DMS79 (cell line): Measurements from ENCODE around the gene SASH3.
"Not testable (repeated sequence)": the region's sequence is repeated elsewhere in the genome, so short reads cannot be mapped to it uniquely, and the experiment has no call there.

Experiments
- DNase-seq: peaks from one replicate; lab custom pipeline; 2025; lab: John Stamatoyannopoulos, UW

SASH3 gene

DNA sequence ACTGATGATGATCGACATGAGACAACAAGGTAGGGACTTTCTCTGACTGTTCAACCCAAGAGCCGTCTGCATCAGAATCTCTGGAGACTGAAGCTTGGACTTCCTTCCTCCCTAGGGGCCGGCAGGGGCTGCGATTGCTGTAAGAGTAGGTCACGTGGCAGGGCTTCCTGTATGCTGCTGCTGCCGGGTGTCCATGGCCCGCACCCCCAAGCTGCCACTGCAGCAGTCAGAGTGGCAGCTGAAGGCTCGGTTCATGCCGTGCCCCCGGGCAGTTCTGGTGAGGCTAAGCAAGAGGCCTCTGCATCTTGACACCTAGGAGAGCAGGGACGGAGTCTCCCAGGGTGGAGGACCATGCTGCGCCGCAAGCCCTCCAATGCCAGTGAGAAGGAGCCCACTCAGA is at the start of gene SASH3:
Gene SASH3 (plus strand): TSS at position 203 of the 400 bp plus-strand sequence. CDS start 149 bp downstream, at position 352.
- no peak for DNase-seq

DNA sequence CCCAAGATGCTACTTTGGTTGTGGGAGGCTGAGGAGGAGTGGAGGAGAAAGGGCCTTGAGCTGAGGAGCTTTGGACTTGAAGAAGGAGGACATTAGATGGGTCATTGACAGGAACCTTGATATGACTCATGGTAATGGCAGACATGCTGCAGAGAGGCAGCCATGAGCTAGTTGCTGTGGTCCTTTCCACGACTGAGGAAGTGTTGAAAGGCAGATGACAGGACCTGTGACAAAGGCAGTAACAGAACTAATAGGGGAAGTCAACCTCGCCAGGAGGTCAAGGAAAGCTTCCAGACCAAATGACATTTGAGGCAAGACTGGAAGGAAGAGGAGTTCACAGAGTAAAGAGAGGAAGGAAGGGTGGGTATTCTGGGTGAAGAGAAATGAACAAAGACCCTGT is 48.5 kb upstream of the SASH3 start:
- no peak for DNase-seq

GRCh38 chrX:129732857-129733256 is 46.9 kb upstream of the SASH3 start:
- no peak for DNase-seq

GRCh38 chrX:129733335-129733734 is 46.4 kb upstream of the SASH3 start:
- no peak for DNase-seq

DNA sequence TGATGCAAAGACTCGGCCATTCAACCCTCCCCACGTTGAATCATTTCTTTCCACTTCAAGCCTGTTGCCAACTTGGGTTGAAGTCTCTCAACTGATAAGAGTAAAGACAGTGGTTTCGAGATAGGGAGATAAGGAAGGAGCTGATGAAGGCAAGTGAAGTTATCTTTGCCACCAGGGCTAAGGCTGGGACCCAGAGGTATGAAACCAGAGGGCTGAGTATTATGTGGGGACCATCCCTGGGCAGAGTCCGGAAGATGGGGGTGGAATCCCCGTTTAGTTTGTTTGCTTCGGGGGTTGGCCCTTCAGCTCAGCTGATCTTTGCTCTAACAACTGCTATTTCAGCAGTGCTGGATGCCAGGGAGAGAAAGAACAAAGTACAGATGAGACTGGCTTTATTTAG is 43.3 kb upstream of the SASH3 start:
- no peak for DNase-seq

- DNase-seq = no peak
Observed at GRCh38 chrX:129737916-129738315, 41.8 kb upstream of the SASH3 start.

DNA sequence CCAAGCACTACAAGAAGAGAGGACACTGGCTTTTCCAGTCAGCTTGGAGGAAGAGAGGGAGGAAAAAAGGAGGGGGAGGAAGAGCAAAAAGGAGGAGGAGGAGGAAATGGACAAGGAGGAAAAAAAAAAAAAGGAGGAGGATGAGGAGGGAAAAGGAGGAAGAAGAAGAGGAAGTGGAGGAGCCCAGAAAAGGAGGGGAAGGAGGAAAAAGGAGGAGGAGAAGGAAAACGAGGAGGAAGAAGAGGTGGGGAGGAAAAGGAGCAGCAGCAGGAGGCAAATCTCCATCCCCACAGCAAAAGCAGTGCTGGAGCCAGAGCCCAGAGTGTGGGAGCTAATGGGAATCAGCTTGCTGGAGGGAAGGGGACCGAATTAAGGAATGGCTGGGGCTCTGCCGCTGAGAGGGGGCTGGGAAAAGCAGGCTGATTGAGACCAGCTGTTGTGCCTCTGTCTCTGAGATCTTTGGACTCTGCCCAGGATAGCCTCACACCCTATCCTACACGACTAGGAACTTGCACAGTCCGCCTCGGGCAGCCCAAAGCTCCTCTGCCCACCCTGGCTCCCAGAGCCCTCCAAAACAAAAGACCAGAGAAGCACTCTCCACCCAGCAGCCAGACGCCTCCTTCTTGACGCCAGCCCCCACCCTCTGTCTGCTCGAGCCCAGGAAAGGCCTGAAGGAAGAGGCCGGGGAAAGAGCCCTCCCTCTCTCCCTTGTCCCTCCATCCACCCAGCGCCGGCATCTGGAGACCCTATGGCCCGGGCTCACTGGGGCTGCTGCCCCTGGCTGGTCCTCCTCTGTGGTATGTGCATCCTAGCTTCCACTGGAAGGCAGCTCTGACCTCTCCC is 41.1 kb upstream of the SASH3 start, which contains the start of gene XPNPEP2:
Gene XPNPEP2 (plus strand): TSS at position 514 of the 843 bp plus-strand sequence. CDS start 235 bp downstream, at position 749.
- DNase-seq = no peak

GRCh38 chrX:129739578-129739977 is 40.2 kb upstream of the SASH3 start:
- DNase-seq = no peak

GRCh38 chrX:129741880-129742758 is 37.6 kb upstream of the SASH3 start:
- no peak for DNase-seq

- DNase-seq = not testable (repeated sequence)
Observed at GRCh38 chrX:129742759-129743152, 37.0 kb upstream of the SASH3 start.

DNA sequence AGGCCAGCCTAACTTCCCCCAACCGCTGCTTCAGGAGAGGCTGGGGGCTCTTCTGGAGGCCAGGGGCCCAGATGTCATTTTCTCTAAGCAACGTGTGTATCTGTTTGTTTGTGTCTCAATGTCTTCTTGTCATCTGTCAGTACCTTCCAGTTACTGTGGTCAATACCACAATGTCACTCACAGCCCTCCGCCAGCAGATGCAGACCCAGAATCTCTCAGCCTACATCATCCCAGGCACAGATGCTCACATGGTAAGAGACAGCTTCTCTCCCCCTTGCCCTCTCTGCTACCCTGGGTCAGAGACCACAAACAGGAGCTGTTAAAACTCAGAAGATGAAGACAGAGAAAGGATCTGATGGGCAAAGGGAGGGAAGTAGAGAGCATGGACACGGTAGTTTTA is 35.9 kb upstream of the SASH3 start:
- DNase-seq = no peak

DNA sequence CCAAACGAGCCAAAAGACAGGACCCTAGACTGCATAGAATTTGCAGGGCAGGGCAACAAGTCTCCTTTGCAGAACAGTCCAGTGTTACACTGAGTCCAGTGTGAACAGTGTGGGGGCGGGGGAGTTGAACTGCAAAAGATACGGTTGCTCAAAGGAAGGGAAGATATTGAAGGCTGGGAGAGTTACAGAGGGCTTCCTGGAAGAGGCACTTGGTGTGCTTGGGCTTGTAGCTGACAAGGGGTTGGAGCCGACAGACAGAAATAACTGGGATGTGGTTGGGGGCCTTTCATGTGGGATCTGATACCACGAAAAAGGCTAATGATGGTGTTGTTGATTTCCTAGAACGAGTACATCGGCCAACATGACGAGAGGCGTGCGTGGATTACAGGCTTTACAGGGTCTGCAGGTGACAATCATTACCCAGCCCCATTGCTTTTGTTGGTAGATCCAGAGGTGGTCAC is 34.9 kb upstream of the SASH3 start:
- DNase-seq = no peak

DNA sequence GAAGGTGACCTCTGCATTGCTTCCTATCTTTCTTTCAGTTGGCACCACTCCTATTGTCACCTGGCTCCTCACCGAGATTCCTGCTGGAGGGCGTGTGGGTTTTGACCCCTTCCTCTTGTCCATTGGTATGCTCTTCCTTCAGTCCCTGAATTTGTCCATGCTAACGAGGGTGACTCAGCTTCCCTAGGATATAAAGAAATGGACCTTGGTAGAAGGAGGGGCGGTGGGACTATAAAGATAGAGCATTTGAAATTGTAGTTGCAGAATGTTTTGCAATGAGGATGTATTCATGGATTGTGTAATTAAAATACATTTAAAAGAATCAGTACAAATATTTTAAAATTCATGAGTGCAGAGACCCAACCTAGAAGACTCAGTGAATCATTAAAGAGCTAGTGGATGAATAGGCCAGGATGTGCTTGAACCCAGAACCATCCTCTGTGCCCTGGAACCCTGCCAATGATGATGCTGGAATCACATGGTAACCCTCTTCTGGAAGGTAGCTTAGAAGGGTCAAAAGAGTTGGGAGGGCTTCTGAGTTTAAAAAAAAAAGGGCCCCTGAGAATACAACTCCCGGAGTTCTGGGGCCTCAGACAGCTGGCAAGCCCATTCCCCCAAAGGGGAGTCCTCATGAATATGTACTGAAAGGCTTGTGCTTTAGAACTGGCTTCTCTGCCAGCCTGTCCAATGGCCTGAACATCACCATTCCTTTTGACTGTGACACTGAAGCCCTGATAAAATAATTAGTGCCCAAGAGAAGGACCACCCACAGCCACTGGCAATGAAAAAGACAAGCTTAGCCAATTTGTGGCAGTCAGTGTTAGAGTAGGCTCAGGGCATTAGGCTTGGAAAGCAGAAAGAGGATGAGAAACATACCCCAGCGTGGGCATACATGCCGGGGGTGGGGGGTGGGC is 32.9 kb upstream of the SASH3 start:
- no peak for DNase-seq

DNA sequence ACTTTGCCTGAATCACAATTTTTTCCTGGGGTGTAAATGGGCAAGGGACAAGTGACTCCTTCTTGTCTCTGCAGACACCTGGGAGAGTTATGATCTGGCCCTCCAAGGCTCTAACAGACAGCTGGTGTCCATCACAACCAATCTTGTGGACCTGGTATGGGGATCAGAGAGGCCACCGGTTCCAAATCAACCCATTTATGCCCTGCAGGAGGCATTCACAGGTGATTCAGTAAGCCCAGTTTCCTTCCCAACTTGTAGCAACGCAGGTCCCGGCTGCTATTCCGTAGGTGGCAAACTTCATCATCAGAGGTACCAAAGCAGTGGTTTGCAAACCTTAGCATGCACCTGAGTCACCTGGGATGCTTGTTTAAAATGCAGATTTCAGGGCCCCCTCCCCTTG is 32.2 kb upstream of the SASH3 start:
- no peak for DNase-seq

- no peak for DNase-seq
Observed at GRCh38 chrX:129748305-129748704, 31.4 kb upstream of the SASH3 start.

DNA sequence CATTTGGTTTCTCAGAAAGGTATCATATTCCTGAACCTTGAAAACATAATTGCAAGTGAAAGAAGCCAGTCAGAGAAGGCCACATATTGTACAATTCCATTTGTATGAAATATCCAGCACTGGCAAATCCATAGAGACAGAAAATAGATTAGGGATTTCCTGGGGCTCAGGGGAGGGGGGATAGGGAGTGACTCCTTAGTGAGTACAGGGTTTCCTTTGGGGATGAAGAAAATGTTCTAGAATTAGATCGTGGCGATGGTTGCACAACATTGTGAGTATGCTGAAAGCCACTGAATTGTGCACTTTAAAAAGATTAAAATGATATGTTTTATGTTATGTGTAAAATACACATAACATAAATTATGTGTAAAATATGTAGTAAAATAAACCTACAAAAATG is 30.7 kb upstream of the SASH3 start:
- DNase-seq = no peak

DNA sequence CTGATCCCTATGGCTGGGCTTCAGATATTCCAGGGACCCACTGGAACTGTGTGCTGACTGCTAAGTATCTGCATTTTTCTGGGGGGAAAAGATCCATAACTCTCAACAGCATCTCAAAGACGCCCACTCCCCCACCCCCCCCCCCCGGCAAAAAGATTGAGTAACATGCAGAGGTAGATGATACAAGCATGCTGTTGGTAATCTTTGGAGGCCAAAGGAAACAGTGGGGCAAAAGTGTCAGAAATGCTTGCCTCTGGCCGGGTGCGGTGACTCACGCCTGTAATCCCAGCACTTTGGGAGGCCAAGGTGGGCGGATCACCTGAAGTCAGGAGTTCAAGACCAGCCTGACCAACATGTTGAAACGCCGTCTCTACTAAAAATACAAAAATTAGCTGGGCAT is 28.8 kb upstream of the SASH3 start:
- no peak for DNase-seq

- DNase-seq = no peak
Observed at GRCh38 chrX:129754056-129755024, 25.4 kb upstream of the SASH3 start.

DNA sequence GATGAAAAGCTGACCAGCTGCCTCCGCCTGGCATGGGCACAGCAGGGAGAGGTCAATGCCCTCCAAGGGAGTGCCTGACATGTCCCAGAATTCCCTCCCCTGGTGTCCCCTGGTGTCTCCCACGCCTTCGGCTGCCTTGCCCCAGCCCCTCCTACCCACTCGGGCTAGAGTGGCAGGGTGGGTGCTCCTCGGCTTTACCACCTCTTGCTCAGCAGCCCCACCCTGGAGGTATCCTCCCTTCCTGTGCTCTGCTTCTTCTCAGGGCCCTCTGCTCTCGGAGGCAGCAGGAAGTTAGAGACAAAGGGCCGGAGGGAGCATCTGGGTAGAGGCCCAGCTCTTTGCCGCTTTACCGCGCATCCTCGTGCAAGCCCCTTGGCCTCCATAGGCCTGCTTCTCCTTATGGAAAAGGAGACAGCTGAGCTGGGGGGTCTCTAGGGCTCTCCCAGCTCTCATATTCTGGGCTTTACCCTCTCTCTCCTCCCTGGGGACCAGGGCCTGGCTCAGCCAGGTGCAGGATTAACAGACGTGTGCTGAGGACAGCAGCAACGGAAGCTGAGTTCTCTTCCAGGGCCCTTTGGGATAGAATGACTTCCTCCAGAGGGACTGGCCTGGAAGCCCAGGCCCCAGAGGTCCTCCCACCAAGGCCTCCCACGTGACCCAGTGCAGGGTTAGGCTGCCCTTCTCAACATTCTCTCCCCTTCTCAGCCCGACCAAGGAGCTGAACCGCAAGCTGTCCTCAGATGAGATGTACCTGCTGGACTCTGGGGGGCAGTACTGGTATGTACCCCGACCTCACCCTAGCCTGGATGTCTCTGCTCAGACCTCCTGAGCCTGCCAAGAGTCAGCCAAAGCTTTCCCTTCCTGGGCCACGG is 23.7 kb upstream of the SASH3 start:
- no peak for DNase-seq
